Left renal pelvis (tissue), 4 donors: ENCODE results near the gene SPRR2G. TPM values are rescaled to one million over a fixed set of nuclear protein-coding genes. Genes with fewer than 3 reads are reported as not detected.
"Not testable (repeated sequence)": the region's sequence is repeated elsewhere in the genome, so short reads cannot be mapped to it uniquely, and the experiment has no call there.

Experiments
- DNase-seq, 4 donors: peaks; one replicate each; pipeline ENCODE4 v3.0.0-alpha.2; 2013; ENCODE audit warnings: low read depth in 4 of 4, low spot score in 3 of 4
- polyA plus RNA-seq, 4 donors: library from polyadenylated mRNA; unstranded; fragments of 120-200 nt; gene quantifications; one replicate each; pipeline ENCODE4 v1.2.1, GENCODE V29; 2013; ENCODE audit not compliant: insufficient read length in 4 of 4

Gene SPRR2G
- not detected for polyA plus RNA-seq

DNA sequence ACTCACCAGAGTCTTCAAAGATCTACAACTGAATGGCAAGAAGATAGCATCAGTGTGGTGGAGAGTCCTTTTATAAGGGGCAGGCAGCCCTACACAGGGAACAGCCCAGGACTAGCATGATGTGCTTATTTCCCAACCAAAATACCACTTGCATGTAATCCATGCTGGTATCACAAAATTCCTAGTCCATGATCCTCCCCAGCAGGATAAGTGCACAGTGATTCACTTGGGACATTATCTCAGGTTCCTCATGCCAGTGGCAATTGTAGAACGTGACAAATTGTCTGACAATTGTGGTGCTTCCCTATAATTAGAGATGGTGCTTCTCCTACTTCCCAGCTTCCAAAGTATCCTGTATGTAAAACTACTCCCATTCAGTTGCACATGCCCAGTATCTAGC is at the start of gene SPRR2G:
SPRR2G (minus strand) TSS at position 45 of the 400 bp plus-strand sequence. CDS start 780 bp downstream, outside the sequence.
- no peak for DNase-seq

DNA sequence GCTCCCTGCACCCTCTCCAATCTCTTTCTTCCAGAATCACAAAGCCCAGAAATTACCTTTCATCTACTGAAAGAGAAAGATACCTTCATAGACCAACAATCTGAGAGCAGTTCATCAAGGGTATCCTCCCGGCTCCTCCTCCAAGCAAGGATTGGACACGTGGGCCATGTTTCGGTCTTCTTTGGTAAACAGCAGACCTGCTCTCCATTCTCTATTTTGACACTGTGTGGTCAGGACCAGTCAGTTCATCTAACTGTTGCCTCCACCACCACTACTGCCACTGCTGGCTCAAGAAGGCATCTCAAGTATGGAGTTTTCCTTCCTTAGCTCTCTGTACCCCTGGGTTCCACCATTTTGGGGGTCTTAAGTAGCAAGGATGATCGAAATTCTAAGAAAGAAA is 44.5 kb upstream of the SPRR2G start:
- no peak for DNase-seq

GRCh38 chr1:153194331-153195050 is 43.8 kb upstream of the SPRR2G start:
- no peak for DNase-seq

- DNase-seq = peak in 1 of 4 donors; percentile 10
Observed at GRCh38 chr1:153192697-153193096, 42.0 kb upstream of the SPRR2G start.

GRCh38 chr1:153190373-153190772 is 39.7 kb upstream of the SPRR2G start:
- DNase-seq = no peak

DNA sequence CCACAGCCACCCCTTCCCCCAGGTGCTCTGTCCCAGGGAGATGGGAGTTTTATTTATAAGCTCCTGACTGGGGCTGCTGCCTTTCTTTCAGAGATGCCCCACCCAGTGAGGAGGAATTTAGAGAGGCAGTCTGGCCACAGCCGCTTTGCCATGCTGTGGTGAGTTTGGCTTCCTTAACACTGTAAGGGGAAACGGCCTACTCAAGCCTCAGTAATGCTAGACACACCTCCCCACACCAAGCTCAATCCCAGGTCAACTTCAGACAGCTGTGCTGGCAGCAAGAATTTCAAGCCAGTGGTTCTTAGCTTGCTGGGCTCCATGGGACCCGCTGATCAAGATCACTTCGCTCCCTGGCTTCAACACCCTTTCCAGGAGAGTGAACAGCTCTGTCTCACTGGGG is 37.6 kb upstream of the SPRR2G start:
- not testable (repeated sequence) for DNase-seq

GRCh38 chr1:153180556-153180955 is 29.9 kb upstream of the SPRR2G start:
- no peak for DNase-seq

- no peak for DNase-seq
Observed at GRCh38 chr1:153178922-153179321, 28.2 kb upstream of the SPRR2G start.

DNA sequence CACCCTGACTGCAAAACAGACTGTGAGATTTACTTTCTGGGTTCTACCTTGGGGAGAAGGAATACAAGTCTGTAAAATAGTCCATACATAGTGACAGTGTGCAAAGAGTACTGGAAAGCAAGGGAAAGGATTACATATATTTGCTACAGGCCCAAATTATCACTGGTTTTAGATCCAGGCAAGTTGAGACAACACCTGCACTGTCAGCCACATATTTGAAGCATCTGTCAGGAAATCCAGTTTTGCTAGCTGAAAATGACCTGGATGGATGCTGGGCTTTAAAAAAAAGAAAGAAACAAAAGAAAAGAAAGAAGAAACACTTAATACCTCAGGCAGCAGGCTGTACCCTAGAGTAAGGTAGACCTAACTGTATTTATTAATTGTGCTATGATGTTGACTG is 23.9 kb upstream of the SPRR2G start:
- no peak for DNase-seq

- no peak for DNase-seq
Observed at GRCh38 chr1:153168686-153169085, 18.0 kb upstream of the SPRR2G start.

GRCh38 chr1:153155541-153155940 is 4.9 kb upstream of the SPRR2G start:
- no peak for DNase-seq

GRCh38 chr1:153152481-153152880 is 1.8 kb upstream of the SPRR2G start:
- DNase-seq = no peak

DNA sequence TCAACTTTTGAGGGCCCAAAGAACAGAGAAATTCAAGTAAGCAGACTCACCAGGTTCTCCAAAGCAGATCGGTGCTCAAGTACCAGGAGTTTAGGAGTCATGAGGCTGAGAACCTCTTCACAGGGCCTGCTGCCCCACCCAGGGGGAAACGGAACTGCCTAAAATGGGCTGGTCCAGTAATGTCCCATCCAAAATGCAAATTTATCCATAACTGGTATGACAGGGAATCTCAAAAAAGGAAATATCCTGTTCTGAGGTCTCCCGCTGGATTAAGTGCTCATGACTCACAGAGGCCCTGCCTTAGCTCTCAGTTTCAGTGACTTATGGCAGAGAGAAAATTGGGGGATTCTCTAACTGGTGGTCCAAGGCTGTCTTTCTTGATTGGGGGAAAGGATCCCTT is 9.3 kb downstream of the SPRR2G start:
- no peak for DNase-seq

- no peak for DNase-seq
Observed at GRCh38 chr1:153140484-153140883, 10.2 kb downstream of the SPRR2G start.

GRCh38 chr1:153133743-153134142 is 16.9 kb downstream of the SPRR2G start:
- no peak for DNase-seq

DNA sequence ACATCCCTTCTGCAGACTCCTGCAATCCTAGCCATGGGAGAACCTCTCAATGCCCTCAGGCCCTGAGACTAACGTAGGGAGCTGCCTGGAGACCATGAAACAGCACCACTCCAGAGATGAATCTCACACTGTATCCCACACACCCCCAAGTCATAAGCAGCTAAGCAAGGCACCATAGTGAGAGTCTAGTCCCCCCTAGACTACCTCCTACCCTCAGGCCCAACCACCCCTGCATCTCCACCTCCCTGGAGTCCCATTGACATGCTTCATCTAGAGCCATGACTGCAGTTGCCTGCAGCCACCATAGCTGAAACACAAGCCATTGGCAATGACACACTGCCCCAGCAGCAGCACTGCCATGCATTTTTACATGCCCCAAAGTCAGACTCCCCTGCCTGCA is 17.4 kb downstream of the SPRR2G start:
- DNase-seq = no peak

DNA sequence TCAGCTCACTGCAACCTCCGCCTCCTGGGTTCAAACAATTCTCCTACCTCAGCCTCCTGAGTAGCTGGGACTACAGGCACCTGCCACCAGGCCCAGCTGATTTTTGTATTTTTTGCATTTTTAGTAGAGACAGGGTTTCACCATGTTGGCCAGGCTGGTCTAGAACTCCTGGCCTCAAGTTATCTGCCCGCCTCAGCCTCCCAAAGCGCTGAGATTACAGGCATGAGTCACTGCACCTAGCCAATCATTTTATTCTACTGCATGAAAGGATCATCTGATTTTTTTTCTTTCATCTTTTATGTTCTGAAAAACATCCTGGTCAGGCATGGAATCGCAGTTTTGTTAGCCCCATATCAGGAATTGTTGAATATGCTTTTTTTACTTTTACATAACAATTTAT is 22.0 kb downstream of the SPRR2G start:
- not testable (repeated sequence) for DNase-seq

GRCh38 chr1:153127296-153127695 is 23.4 kb downstream of the SPRR2G start:
- DNase-seq = no peak

GRCh38 chr1:153125536-153125935 is 25.2 kb downstream of the SPRR2G start:
- no peak for DNase-seq

- not testable (repeated sequence) for DNase-seq
Observed at GRCh38 chr1:153123793-153124192, 26.9 kb downstream of the SPRR2G start.

DNA sequence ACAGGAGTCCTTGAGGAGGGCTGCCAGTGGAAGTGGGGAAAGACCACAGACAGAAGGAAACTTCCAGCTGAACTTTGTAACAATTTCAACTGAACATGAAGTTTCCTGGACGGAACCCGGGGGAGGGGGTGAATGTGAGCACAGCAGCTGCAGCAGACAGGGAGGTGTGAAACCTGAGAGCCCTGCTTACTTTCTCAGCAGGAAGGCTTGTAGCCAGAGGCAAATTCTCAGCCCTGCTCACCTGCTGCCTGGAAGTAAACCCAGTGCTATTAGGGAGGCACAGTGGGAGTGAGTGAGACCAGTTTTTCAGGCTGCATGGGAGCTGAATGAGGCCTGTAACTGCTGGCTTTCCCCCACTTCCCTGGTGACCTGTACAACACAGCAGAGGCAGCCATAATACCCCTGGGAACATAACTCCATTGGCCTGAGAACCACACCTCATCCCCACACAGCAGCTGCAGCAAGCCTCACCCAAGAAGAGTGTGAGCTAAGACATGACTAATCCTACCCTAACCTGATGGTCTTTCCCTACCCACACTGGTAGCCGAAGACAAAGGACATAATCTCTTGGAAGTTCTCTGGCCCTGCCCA is 27.8 kb downstream of the SPRR2G start:
- DNase-seq = peak; percentile 36 to 60 (median 41)

- DNase-seq = no peak
Observed at GRCh38 chr1:153120945-153121344, 29.7 kb downstream of the SPRR2G start.
